Measurements from ENCODE around the gene CDC16.

CDC16 gene

GRCh38 chr13:114320065-114320464 lies 85.4 kb downstream of the CDC16 start:
- peak overlapping the region; percentile 15 for H3K27ac ChIP-seq
- no peak overlapping the region for H3K4me3 ChIP-seq (ENCODE audit: low read depth, low read length)
- peaks cover 34% of the 10 kb centered on the region for H3K36me3 ChIP-seq (replicated peaks)
- TF ChIP-seq CTCF (IDR thresholded peaks at IDR 0.05; ENCODE audit: low read depth, low read length, missing control alignments), result no peak
- DNase-seq, result no peak
- H3K27me3 ChIP-seq (replicated peaks), result no peaks in the 10 kb centered on the region
- in situ Hi-C loops (cut with HindIII; ENCODE audit: low pct_ligation_motif_present, low sequenced_read_pairs), result no loop called here

- DNase-seq, result no peak
- Histone ChIP-seq H3K36me3 (replicated peaks) (peaks cover 44% of the 10 kb centered on the region), H3K27me3 (replicated peaks) (no peaks in the 10 kb centered on the region), H3K4me3 (ENCODE audit: low read depth, low read length) (no peak overlapping the region), H3K27ac (no peak overlapping the region)
- in situ Hi-C loops (cut with HindIII; ENCODE audit: low pct_ligation_motif_present, low sequenced_read_pairs), result no loop called here
- TF ChIP-seq CTCF (IDR thresholded peaks at IDR 0.05; ENCODE audit: low read depth, low read length, missing control alignments), result no peak
Measured at GRCh38 chr13:114321256-114321655, 86.6 kb downstream of the CDC16 start.

All from brain microvascular endothelial cell (primary cell).